ENCODE results near the gene JARID2. TPM values are rescaled to one million over a fixed set of nuclear protein-coding genes. Genes with fewer than 3 reads are reported as not detected.

Gene JARID2
- total and polyA plus RNA-seq, 2 of the 8 experiments (the other 6 are each of a cell fraction or from before 2014, with no cell fraction given), result 60.1 to 239 TPM

DNA sequence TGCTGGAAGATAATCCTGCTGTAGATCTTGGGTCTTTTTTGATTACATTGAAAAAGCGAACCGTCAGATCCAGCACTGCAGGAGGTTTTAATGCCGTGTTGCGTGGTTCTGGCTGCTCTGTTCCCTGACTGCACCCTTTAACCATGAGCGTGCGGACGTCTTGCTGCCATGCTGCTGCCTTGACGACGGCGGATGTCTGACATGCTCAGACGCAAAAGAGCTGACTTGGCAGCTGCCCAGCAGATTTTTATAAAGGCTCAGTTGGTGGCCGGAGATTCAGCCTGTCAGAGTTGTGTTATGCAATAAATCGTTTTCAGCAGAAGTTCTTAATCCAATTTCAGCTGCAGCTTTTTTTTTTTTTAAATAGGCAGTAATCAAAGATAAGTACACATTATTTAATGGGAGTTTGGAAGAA is 119.4 kb downstream of the JARID2 start:
- POLR2A ChIA-PET (ENCODE audit: partially characterized antibody), result interaction anchor here (1.3 kb wide), 1 partner anchor 10 kb away, joined by 4 read pairs; no protein-coding TSS in a partner anchor
- CTCF ChIA-PET (ENCODE audit: partially characterized antibody), result no interaction called here
- Histone ChIP-seq H4K91ac (replicated peaks; ENCODE audit: insufficient read length, low read length) (no peak overlapping the region), H3K23ac (ENCODE audit: insufficient read length) (no peak overlapping the region), H2BK5ac (ENCODE audit: low read depth, low read length) (no peak overlapping the region), H3K9me3 (ENCODE audit: insufficient read depth in 2 of 2, low read depth in 1 of 2, low read length in 1 of 2) (no peaks in the 10 kb centered on the region), H3K9ac (replicated peaks in 1 of 4; ENCODE audit: extremely low read depth in 1 of 4, low read depth in 3 of 4, low read length in 3 of 4) (no peak overlapping the region), H2BK12ac (ENCODE audit: low read depth, low read length) (no peak overlapping the region), H2AK5ac (ENCODE audit: low read depth, low read length) (no peak overlapping the region), H3K79me1 (ENCODE audit: low read depth, low read length) (peaks cover 23% of the 10 kb centered on the region), H3K4ac (replicated peaks; ENCODE audit: insufficient read length, low read depth, low read length) (no peak overlapping the region), H3K27ac (ENCODE audit: low read depth, low read length) (no peak overlapping the region), H2BK20ac (ENCODE audit: low read length) (no peak overlapping the region), H3K56ac (replicated peaks; ENCODE audit: insufficient read length, low read depth, low read length) (no peak overlapping the region), H3K14ac (ENCODE audit: insufficient read length) (no peak overlapping the region), H3K79me2 (ENCODE audit: control insufficient read depth in 1 of 2, insufficient read depth in 2 of 2, low read length in 2 of 2) (peaks cover 91 to 100% of the 10 kb centered on the region in 2 experiments), H4K5ac (ENCODE audit: insufficient read length, low read depth, low read length) (no peak overlapping the region), H3K4me2 (ENCODE audit: insufficient read depth in 1 of 2, low read depth in 2 of 2, low read length in 2 of 2) (peak overlapping the region in 1 of 2 experiments; percentile 2; a peak in 1 of 4 replicates), H3K36me3 (ENCODE audit: control insufficient read depth in 2 of 4, insufficient read depth in 4 of 4, low read length in 3 of 4) (peaks cover 0 to 6% (median under 1%) of the 10 kb centered on the region in 4 experiments; a peak in 3 of 8 replicates), H4K8ac (ENCODE audit: extremely low read depth, insufficient read depth, low read length) (no peak overlapping the region), H4K20me1 (replicated peaks in 1 of 2; ENCODE audit: control insufficient read depth in 1 of 2, insufficient read depth in 2 of 2, low read length in 2 of 2) (peaks cover 74 to 75% of the 10 kb centered on the region in 2 experiments), H3K4me1 (replicated peaks in 1 of 4; ENCODE audit: control insufficient read depth in 3 of 4, insufficient read depth in 4 of 4, low read length in 3 of 4) (peaks cover 23 to 54% (median 40%) of the 10 kb centered on the region in 4 experiments), H3K18ac (ENCODE audit: extremely low read depth, low read length) (no peak overlapping the region), H3K27me3 (replicated peaks in 1 of 4; ENCODE audit: control insufficient read depth in 3 of 4, extremely low read depth in 1 of 4, insufficient read depth in 3 of 4, low read length in 3 of 4) (no peaks in the 10 kb centered on the region), H2AFZ (ENCODE audit: low read length) (no peak overlapping the region), H3K4me3 (ENCODE audit: extremely low read depth in 1 of 4, insufficient read depth in 2 of 4, low read depth in 3 of 4, low read length in 4 of 4) (no peak overlapping the region), H2BK120ac (replicated peaks; ENCODE audit: low read depth, low read length) (no peak overlapping the region), H3K23me2 (ENCODE audit: low read depth, low read length) (no peaks in the 10 kb centered on the region), H2BK15ac (ENCODE audit: low read length) (no peak overlapping the region)
- DNase-seq (ENCODE audit: low read depth in 1 of 2, low spot score in 2 of 2), result no peak
- FAIRE-seq, result no peak
- WGBS, 2 experiments (ENCODE audit: extremely low coverage in 1 of 2, insufficient coverage in 1 of 2, insufficient read length in 1 of 2, insufficient replicate concordance in 2 of 2, low coverage in 1 of 2, low lambda C conversion rate in 2 of 2, missing lambda C conversion rate in 1 of 2), result 48% methylated on average over 13 of the region's 13 CpGs; no CpG with 5 or more reads in 1 of the 2 experiments
- TF ChIP-seq RAD21 (IDR thresholded peaks at IDR 0.05 in 1 of 2, conservative IDR thresholded peaks at IDR 0.05 in 1 of 2; ENCODE audit: low read depth in 2 of 2, low read length in 2 of 2) (no peak), BCL11A (IDR thresholded peaks at IDR 0.05; ENCODE audit: low read depth in 2 of 2, low read length in 2 of 2) (no peak), SIRT6 (IDR thresholded peaks at IDR 0.05; ENCODE audit: low read length) (no peak), RNF2 (IDR thresholded peaks at IDR 0.05; ENCODE audit: borderline replicate concordance, low read depth, low read length, missing control alignments, poor library complexity, severe bottlenecking) (no peak), YY1 (IDR thresholded peaks at IDR 0.05; ENCODE audit: low read depth, low read length) (no peak), SIX5 (IDR thresholded peaks at IDR 0.05; ENCODE audit: low read depth, low read length) (no peak), SAP30 (IDR thresholded peaks at IDR 0.05; ENCODE audit: insufficient read depth, insufficient replicate concordance, low read length) (peak; percentile 52), CREB1 (IDR thresholded peaks at IDR 0.05) (no peak), MAFK (IDR thresholded peaks at IDR 0.05; ENCODE audit: low read depth, low read length) (0 out of 2 replicates have a peak, but pooled peaks have one; percentile 62), TCF12 (IDR thresholded peaks at IDR 0.05; ENCODE audit: low read depth, low read length) (no peak), BACH1 (IDR thresholded peaks at IDR 0.05; ENCODE audit: low read length) (peak; percentile 46; the same call in 1 of the 2 replicates), RBBP5 (IDR thresholded peaks at IDR 0.05; ENCODE audit: borderline replicate concordance, low read depth, low read length) (no peak), NRF1 (IDR thresholded peaks at IDR 0.05; ENCODE audit: low read depth, low read length) (no peak), CEBPB (IDR thresholded peaks at IDR 0.05; ENCODE audit: low read depth, low read length) (peak; percentile 68; the same call in 1 of the 2 replicates), TBP (IDR thresholded peaks at IDR 0.05; ENCODE audit: low read depth, low read length) (no peak)
